Measurements from ENCODE around the gene RIPOR1.
A peak's percentile ranks its signal among the peaks of the same experiment; 100 is the strongest.

RIPOR1 gene

DNA sequence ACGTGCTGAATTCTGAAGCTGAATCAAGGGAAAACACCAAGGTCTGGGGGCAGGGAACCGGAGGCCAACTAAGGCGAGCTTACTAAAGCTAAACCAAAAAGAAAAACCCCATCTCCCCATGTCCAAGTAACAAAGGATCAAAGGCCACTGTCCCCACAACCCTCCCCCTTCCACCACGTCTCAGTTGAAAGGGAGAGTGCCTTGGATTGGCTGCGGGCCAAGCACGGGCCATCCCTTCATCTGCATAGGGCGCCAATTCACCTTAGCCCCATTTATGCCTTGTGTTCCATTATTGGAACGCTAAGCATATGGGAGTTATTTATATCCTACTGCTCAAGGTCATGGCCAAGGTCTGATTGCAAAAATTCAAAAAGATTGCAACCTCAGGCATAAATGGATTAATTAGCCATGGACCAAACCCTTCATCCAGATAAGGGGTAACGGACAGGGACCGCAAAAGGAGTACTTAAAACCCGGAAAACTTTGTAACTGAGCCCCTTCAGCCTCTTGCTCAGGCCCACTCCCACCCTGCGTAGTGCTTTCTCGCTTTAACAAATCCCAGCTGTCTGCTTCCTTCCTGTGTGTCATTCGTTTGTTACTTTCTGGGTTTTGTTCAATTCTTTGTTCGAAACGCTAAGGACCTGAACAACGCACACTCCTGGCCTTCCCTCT lies 46.9 kb upstream of the RIPOR1 start:
- ATAC-seq, result peak; percentile 13
- TF ChIP-seq ZNF565 (CRISPR knock-in tag; conservative IDR thresholded peaks at IDR 0.05; ENCODE audit: low read depth) (no peak), ESRRG (CRISPR knock-in tag; IDR thresholded peaks at IDR 0.05) (no peak), BACH2 (CRISPR knock-in tag; IDR thresholded peaks at IDR 0.05; ENCODE audit: borderline replicate concordance) (no peak), GLIS3 (CRISPR knock-in tag; IDR thresholded peaks at IDR 0.05) (no peak), ARNTL (CRISPR knock-in tag; IDR thresholded peaks at IDR 0.05; ENCODE audit: borderline replicate concordance, low read depth) (no peak), RARB (CRISPR knock-in tag; IDR thresholded peaks at IDR 0.05) (no peak), SNAI2 (CRISPR knock-in tag; IDR thresholded peaks at IDR 0.05) (no peak), ZC3H10 (CRISPR knock-in tag; IDR thresholded peaks at IDR 0.05) (no peak), ZNF70 (CRISPR knock-in tag; IDR thresholded peaks at IDR 0.05) (no peak), TOX (CRISPR knock-in tag; IDR thresholded peaks at IDR 0.05; ENCODE audit: borderline replicate concordance) (no peak)
- TF ChIP-seq, protein P1, sequence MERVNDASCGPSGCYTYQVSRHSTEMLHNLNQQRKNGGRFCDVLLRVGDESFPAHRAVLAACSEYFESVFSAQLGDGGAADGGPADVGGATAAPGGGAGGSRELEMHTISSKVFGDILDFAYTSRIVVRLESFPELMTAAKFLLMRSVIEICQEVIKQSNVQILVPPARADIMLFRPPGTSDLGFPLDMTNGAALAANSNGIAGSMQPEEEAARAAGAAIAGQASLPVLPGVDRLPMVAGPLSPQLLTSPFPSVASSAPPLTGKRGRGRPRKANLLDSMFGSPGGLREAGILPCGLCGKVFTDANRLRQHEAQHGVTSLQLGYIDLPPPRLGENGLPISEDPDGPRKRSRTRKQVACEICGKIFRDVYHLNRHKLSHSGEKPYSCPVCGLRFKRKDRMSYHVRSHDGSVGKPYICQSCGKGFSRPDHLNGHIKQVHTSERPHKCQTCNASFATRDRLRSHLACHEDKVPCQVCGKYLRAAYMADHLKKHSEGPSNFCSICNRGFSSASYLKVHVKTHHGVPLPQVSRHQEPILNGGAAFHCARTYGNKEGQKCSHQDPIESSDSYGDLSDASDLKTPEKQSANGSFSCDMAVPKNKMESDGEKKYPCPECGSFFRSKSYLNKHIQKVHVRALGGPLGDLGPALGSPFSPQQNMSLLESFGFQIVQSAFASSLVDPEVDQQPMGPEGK (CRISPR knock-in tag; IDR thresholded peaks at IDR 0.05; ENCODE audit: borderline replicate concordance), result no peak
- TF ChIP-seq, protein P2, sequence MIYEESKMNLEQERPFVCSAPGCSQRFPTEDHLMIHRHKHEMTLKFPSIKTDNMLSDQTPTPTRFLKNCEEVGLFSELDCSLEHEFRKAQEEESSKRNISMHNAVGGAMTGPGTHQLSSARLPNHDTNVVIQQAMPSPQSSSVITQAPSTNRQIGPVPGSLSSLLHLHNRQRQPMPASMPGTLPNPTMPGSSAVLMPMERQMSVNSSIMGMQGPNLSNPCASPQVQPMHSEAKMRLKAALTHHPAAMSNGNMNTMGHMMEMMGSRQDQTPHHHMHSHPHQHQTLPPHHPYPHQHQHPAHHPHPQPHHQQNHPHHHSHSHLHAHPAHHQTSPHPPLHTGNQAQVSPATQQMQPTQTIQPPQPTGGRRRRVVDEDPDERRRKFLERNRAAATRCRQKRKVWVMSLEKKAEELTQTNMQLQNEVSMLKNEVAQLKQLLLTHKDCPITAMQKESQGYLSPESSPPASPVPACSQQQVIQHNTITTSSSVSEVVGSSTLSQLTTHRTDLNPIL (CRISPR knock-in tag; IDR thresholded peaks at IDR 0.05; ENCODE audit: low read depth), result no peak
- TF ChIP-seq, protein P3, sequence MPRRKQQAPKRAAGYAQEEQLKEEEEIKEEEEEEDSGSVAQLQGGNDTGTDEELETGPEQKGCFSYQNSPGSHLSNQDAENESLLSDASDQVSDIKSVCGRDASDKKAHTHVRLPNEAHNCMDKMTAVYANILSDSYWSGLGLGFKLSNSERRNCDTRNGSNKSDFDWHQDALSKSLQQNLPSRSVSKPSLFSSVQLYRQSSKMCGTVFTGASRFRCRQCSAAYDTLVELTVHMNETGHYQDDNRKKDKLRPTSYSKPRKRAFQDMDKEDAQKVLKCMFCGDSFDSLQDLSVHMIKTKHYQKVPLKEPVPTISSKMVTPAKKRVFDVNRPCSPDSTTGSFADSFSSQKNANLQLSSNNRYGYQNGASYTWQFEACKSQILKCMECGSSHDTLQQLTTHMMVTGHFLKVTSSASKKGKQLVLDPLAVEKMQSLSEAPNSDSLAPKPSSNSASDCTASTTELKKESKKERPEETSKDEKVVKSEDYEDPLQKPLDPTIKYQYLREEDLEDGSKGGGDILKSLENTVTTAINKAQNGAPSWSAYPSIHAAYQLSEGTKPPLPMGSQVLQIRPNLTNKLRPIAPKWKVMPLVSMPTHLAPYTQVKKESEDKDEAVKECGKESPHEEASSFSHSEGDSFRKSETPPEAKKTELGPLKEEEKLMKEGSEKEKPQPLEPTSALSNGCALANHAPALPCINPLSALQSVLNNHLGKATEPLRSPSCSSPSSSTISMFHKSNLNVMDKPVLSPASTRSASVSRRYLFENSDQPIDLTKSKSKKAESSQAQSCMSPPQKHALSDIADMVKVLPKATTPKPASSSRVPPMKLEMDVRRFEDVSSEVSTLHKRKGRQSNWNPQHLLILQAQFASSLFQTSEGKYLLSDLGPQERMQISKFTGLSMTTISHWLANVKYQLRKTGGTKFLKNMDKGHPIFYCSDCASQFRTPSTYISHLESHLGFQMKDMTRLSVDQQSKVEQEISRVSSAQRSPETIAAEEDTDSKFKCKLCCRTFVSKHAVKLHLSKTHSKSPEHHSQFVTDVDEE (CRISPR knock-in tag; IDR thresholded peaks at IDR 0.05), result no peak
- TF ChIP-seq, protein P4, sequence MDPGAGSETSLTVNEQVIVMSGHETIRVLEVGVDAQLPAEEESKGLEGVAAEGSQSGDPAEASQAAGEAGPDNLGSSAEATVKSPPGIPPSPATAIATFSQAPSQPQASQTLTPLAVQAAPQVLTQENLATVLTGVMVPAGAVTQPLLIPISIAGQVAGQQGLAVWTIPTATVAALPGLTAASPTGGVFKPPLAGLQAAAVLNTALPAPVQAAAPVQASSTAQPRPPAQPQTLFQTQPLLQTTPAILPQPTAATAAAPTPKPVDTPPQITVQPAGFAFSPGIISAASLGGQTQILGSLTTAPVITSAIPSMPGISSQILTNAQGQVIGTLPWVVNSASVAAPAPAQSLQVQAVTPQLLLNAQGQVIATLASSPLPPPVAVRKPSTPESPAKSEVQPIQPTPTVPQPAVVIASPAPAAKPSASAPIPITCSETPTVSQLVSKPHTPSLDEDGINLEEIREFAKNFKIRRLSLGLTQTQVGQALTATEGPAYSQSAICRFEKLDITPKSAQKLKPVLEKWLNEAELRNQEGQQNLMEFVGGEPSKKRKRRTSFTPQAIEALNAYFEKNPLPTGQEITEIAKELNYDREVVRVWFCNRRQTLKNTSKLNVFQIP (CRISPR knock-in tag; IDR thresholded peaks at IDR 0.05; ENCODE audit: borderline replicate concordance, low read depth), result no peak
- TF ChIP-seq, protein P5, sequence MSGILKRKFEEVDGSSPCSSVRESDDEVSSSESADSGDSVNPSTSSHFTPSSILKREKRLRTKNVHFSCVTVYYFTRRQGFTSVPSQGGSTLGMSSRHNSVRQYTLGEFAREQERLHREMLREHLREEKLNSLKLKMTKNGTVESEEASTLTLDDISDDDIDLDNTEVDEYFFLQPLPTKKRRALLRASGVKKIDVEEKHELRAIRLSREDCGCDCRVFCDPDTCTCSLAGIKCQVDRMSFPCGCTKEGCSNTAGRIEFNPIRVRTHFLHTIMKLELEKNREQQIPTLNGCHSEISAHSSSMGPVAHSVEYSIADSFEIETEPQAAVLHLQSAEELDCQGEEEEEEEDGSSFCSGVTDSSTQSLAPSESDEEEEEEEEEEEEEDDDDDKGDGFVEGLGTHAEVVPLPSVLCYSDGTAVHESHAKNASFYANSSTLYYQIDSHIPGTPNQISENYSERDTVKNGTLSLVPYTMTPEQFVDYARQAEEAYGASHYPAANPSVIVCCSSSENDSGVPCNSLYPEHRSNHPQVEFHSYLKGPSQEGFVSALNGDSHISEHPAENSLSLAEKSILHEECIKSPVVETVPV (CRISPR knock-in tag; IDR thresholded peaks at IDR 0.05), result no peak

DNA sequence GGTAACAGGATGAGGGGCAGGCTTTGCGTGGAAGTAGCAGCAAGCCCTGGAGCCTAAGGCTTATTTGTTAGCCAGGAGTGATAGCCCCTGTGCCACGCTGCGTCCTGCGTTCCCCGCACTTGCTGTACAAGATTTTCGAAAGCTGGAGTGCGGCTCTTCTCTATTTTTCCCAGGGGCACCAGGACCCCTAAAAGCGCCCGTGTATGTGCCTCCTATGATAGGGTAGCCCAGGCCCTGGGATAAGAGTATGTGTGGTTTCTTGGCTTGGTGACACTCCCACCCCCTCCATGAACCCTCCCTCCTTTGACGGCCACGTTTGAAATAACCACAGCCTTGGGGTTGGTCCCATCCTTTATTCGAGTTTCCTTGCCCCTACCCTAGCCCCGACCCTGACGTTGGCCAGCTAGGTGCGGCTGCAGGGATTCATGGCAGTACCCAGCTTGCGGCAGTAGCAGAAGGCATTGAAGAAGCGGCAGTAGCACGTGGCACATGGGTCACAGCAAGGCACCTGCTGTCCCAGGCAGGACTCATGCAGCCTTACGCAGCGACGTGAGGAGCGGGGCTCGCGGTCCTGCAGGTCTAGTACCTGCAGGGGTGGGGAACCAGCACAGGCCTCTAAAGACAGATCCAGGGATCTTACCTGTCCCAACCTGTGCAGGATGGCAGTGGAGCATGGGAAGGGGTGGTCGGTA lies 46.2 kb upstream of the RIPOR1 start:
- no peak for ATAC-seq
- no peak for TF ChIP-seq ZNF565 (CRISPR knock-in tag; conservative IDR thresholded peaks at IDR 0.05; ENCODE audit: low read depth)
- no peak for TF ChIP-seq ZFP3 (CRISPR knock-in tag; IDR thresholded peaks at IDR 0.05)
- TF ChIP-seq, protein P2 (CRISPR knock-in tag; IDR thresholded peaks at IDR 0.05; ENCODE audit: low read depth), result no peak
- no peak for TF ChIP-seq SNAI2 (CRISPR knock-in tag; IDR thresholded peaks at IDR 0.05)
- TF ChIP-seq ESRRG (CRISPR knock-in tag; IDR thresholded peaks at IDR 0.05), result no peak
- no peak for TF ChIP-seq BACH2 (CRISPR knock-in tag; IDR thresholded peaks at IDR 0.05; ENCODE audit: borderline replicate concordance)
- TF ChIP-seq PPARA (CRISPR knock-in tag; IDR thresholded peaks at IDR 0.05; ENCODE audit: borderline replicate concordance), result no peak
- TF ChIP-seq ARNTL (CRISPR knock-in tag; IDR thresholded peaks at IDR 0.05; ENCODE audit: borderline replicate concordance, low read depth), result no peak
- no peak for TF ChIP-seq GLIS3 (CRISPR knock-in tag; IDR thresholded peaks at IDR 0.05)
- no peak for TF ChIP-seq CSDC2 (CRISPR knock-in tag; IDR thresholded peaks at IDR 0.05)
- TF ChIP-seq, protein P5 (CRISPR knock-in tag; IDR thresholded peaks at IDR 0.05), result no peak

All from SK-N-SH treated with all-trans-retinoic acid at 6 μM for 48 hours (cell line).